Vagina (tissue), 2 donors: ENCODE data around the gene PIP5K1C. TPM values are rescaled to one million over a fixed set of nuclear protein-coding genes. Genes with fewer than 3 reads are reported as not detected.

ENCODE experiments used
- DNase-seq, 2 donors: peaks; one replicate each; pipeline ENCODE4 v3.0.0-alpha.2; 2017; ENCODE audit errors: extremely low spot score in 2 of 2
- H3K27ac ChIP-seq: fragments of 200-600 bp; sonication (generic); one replicate; pipeline ENCODE4 v1.5.1; 2019
- H3K27me3 ChIP-seq: fragments of 200-600 bp; sonication (generic); one replicate; pipeline ENCODE4 v1.5.1; 2019
- H3K36me3 ChIP-seq, 2 donors: fragments of 200-600 bp; sonication (generic); one replicate each; pipeline ENCODE4 v1.5.1; 2017 to 2019
- H3K4me1 ChIP-seq: fragments of 200-600 bp; sonication (generic); one replicate; pipeline ENCODE4 v1.5.1; 2019
- H3K4me3 ChIP-seq, 2 donors: fragments of 200-600 bp; sonication (generic); 1 replicate in 1 of 2; 2 replicates in 1 of 2; pipeline ENCODE4 v1.5.1; 2016 to 2019
- H3K9me3 ChIP-seq: fragments of 200-600 bp; sonication (generic); one replicate; pipeline ENCODE4 v1.5.1; 2019
- CTCF ChIP-seq, 3 experiments: fragments of 450-650 bp in 2 of 3; fragments of 200-600 bp in 1 of 3; sonication (generic) in 1 of 3; IDR thresholded peaks; one replicate each; pipeline ENCODE4 v1.5.1; 2017 to 2019; ENCODE audit warnings: antibody characterized with exemption in 3 of 3, mild to moderate bottlenecking in 2 of 3, moderate library complexity in 2 of 3
- POLR2A ChIP-seq, 2 donors: fragments of 450-650 bp; IDR thresholded peaks; one replicate each; pipeline ENCODE4 v1.6.1; 2017; ENCODE audit warnings: antibody characterized with exemption in 2 of 2, mild to moderate bottlenecking in 2 of 2, moderate library complexity in 2 of 2
- POLR2AphosphoS5 ChIP-seq, 2 donors: sonication (generic); formaldehyde crosslinking; IDR thresholded peaks; one replicate each; pipeline ENCODE4 v1.9.0; 2017; ENCODE audit warnings: antibody characterized with exemption in 2 of 2, mild to moderate bottlenecking in 2 of 2, low read depth in 1 of 2; ENCODE audit not compliant: insufficient read depth in 1 of 2
- intact Hi-C: fragments of 100-400 bp; cut with DNase I; formaldehyde crosslinking; loops from one replicate; pipeline ENCODE4 v1.15.1; 2023
- total RNA-seq: library from RNA; depleted of rRNA; stranded (reverse); fragments of >200 nt; gene quantifications from one replicate; pipeline ENCODE4 v1.2.3, GENCODE V29; 2016

Gene PIP5K1C
- total RNA-seq, 1 donor from 2014 or later: 24.1 TPM

DNA sequence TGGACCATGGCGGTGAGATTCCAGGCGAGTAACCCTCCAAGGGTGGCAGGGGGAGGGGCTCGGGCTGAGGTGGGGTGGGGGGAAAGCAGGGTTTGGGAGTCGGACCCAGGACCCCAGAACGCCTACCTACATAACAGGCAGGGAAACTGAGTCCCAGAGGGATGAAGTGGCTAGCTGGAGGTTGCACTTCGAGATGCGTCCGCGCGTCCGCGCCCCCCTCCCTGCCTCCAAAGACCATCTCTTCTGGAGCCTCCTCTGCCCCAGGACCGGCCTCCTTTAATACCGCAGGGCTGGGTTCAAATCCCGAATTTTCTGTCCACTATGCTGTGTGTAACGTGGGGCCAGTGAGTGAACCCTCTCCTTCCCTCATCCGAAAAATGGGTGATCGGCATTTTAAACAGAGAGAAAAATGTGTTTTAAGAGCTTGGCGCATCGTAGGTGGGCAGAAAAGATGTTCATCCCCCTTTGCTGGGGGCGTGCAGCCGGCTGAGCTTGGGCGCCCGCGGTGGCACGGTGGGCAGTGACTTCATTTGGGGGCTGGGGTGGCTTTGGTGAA is 21.7 kb upstream of the PIP5K1C start:
- DNase-seq: no peak
- no peak for TF ChIP-seq POLR2AphosphoS5 (IDR thresholded peaks at IDR 0.05; ENCODE audit: insufficient read depth in 1 of 2, low read depth in 1 of 2)
- no peak for TF ChIP-seq CTCF (IDR thresholded peaks at IDR 0.05)
- no peak for TF ChIP-seq POLR2A (IDR thresholded peaks at IDR 0.05)
- H3K27me3 ChIP-seq: peaks cover 6% of the 10 kb centered on the region
- no peak overlapping the region for H3K27ac ChIP-seq
- no peaks in the 10 kb centered on the region for H3K9me3 ChIP-seq
- H3K4me1 ChIP-seq: peaks cover 12% of the 10 kb centered on the region
- no peaks in the 10 kb centered on the region for H3K36me3 ChIP-seq
- intact Hi-C loops: no loop called here
- peak overlapping the region; percentile 22 to 26 for H3K4me3 ChIP-seq

- no peaks in the 10 kb centered on the region for H3K36me3 ChIP-seq
- peaks cover 12% of the 10 kb centered on the region for H3K4me1 ChIP-seq
- no peaks in the 10 kb centered on the region for H3K9me3 ChIP-seq
- H3K27ac ChIP-seq: no peak overlapping the region
- peak overlapping the region; percentile 22 to 26 for H3K4me3 ChIP-seq
- DNase-seq: no peak
- intact Hi-C loops: no loop called here
- TF ChIP-seq POLR2AphosphoS5 (IDR thresholded peaks at IDR 0.05; ENCODE audit: insufficient read depth in 1 of 2, low read depth in 1 of 2): peak; percentile 47 to 68
- TF ChIP-seq CTCF (IDR thresholded peaks at IDR 0.05): peak in 1 of 3 experiments; percentile 21
- TF ChIP-seq POLR2A (IDR thresholded peaks at IDR 0.05): peak in 1 of 2 donors; percentile 50
- peaks cover 6% of the 10 kb centered on the region for H3K27me3 ChIP-seq
Measured at GRCh38 chr19:3721131-3721886, 21.0 kb upstream of the PIP5K1C start.

- Histone ChIP-seq H3K27ac (no peak overlapping the region), H3K27me3 (peaks cover 6% of the 10 kb centered on the region), H3K9me3 (no peaks in the 10 kb centered on the region), H3K4me1 (peaks cover 12% of the 10 kb centered on the region), H3K36me3 (no peaks in the 10 kb centered on the region), H3K4me3 (no peak overlapping the region)
- intact Hi-C loops: no loop called here
- TF ChIP-seq CTCF (IDR thresholded peaks at IDR 0.05) (no peak), POLR2AphosphoS5 (IDR thresholded peaks at IDR 0.05; ENCODE audit: insufficient read depth in 1 of 2, low read depth in 1 of 2) (no peak), POLR2A (IDR thresholded peaks at IDR 0.05) (no peak)
- DNase-seq: no peak
Measured at GRCh38 chr19:3720349-3720917, 20.2 kb upstream of the PIP5K1C start.

DNA sequence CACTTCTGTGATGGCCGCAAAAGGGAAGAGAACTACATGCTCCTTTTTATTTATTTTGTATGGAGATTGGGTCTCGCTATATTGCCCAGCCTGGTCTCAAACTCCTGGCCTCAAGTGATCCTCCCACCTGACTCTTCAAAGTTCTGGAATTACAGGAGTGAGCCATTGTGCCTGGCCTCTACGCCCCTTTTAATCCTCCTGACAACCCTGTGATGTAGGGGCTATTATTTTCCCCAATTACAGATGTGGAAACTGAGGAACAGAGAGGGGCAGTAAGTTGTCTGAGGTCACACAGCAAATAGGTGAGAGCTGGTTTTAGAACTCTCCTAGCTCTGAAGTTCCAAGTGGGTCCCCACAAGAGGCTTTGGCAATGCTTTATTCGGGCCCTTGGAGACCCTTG is 19.6 kb upstream of the PIP5K1C start:
- TF ChIP-seq POLR2AphosphoS5 (IDR thresholded peaks at IDR 0.05; ENCODE audit: insufficient read depth in 1 of 2, low read depth in 1 of 2): no peak
- no peak for TF ChIP-seq CTCF (IDR thresholded peaks at IDR 0.05)
- TF ChIP-seq POLR2A (IDR thresholded peaks at IDR 0.05): no peak
- Histone ChIP-seq H3K36me3 (no peaks in the 10 kb centered on the region), H3K4me3 (no peak overlapping the region), H3K27me3 (peaks cover 6% of the 10 kb centered on the region), H3K9me3 (no peaks in the 10 kb centered on the region), H3K4me1 (peaks cover 12% of the 10 kb centered on the region), H3K27ac (no peak overlapping the region)
- intact Hi-C loops: no loop called here
- DNase-seq: no peak
